ENCODE data around the gene CHAT. TPM values are rescaled to one million over a fixed set of nuclear protein-coding genes. Genes with fewer than 3 reads are reported as not detected.

Gene CHAT
- total RNA-seq: under 1 TPM; 0.59 to 0.82 TPM
- long read RNA-seq: 0 reads

DNA sequence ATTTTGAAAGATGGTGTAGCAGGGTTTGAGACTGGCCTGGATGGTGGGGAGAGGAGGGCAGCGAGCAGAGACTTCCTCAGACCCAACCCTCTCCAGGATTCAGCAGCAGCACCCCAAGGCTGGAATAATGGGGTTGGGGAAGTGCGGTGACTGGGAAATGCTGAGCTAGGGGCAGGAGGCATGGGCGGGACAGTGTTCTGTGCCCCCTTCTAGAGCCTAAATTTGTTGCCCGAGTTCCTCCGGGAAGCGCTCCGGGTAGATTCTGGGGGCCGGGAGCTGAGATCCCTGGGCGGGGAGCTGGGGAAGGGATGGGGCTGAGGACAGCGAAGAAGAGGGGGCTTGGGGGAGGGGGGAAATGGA is at the start of gene CHAT:
TSS of gene CHAT (plus strand) at position 156 of the 360 bp plus-strand sequence. CDS start at position 309, 153 bp downstream.
- DNase-seq: no peak
- intact Hi-C loops (cut with DNase I, micrococcal nuclease): no loop called here
- no peak for ATAC-seq

DNA sequence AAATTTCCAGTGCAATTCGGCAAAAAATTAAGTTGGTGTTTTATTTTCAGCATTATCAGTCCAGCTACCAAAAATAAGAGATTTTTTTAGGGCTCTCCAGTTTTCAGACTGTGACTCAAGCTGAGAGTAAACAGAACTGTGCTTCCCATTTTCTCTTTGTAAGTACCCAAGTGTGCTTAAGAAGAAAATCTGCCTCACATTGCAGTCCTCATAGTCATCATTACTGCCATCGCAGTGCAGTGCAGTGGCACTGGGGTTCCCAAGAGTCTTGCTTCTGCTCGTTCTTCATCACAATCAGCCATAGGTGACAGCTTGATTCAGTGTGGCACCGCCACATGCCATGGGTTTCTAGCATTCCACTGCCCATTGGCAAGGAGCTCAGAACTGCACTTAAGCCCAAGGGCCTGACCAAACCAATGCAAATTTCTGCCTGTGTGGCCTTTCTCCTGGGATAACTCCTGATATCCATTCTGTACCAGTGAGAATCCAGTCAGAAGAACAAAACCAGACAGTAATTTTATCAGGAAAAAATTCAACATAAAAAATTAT is 49.3 kb upstream of the CHAT start:
- no peak for ATAC-seq
- intact Hi-C loops (cut with DNase I, micrococcal nuclease): no loop called here
- DNase-seq: no peak

DNA sequence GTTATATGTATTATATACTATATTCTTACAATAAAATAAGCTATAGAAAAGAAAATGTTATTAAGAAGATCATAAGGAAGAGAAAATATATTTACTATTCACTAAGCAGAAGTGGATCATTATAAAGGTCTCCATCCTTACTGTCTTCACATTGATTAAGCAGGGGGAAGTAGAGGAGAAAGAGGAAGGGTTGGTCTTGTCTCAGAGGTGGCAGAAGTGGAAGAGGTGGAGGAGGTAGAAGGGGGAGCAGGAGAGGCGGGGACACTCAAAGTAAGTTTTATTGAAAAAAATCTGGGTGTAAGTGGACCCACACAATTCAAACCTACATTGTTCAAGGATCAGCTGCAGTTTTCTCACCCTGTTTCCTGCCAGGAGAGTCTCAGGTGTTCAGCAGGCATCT is 46.0 kb upstream of the CHAT start:
- intact Hi-C loops (cut with DNase I, micrococcal nuclease): no loop called here
- DNase-seq (no peak), ATAC-seq (no peak)

DNA sequence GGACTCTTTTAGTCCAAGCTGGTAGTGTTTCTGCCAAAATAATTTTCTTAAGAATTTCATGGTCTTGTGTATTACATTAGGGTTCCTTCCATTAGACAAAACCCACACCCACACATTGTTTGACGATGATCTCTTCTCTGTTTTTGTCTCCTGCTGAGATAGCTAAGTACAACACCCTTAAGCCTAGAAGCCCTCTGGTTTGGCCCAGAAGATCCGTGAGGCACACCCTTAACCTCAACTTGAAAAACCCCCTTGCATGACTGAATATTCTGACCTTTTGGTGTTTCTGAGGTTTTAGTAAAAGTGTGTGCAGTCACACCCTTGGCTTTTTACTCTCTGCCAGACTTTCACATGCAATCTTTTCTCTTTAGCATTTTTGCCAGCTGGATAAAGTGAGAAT is 45.6 kb upstream of the CHAT start:
- ATAC-seq: no peak
- intact Hi-C loops (cut with DNase I, micrococcal nuclease): no loop called here

DNA sequence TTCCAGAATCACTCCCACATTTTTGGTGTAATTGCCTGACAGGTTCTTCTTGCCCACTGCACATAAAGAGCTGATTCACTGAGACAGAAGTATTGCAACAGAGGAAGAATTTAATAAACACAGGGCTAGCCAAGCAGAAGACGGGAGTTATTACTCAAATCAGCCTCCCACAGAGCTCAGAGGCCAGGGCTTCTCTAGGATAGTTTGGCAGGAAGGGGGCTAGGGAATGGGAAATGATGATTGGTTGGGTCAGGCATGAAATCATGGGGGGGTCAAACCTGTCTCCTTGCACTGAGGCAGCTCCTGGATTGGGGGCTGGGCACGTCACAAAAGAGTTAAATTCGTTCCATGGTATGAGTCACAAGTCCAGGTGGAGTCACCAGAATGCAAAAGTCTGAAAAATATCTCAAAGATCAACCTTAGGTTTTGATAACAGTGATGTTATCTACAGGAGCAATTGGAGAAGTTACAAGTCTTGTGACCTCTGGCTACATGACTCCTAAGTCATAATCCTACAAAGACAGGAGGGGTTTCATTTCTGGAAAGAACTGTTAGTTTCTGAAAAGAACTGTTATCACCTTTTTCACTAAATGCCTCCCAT is 44.7 kb upstream of the CHAT start:
- ATAC-seq: no peak

More for the DNA sequence above, 45.6 kb upstream of the CHAT start:
- DNase-seq: no peak

DNA sequence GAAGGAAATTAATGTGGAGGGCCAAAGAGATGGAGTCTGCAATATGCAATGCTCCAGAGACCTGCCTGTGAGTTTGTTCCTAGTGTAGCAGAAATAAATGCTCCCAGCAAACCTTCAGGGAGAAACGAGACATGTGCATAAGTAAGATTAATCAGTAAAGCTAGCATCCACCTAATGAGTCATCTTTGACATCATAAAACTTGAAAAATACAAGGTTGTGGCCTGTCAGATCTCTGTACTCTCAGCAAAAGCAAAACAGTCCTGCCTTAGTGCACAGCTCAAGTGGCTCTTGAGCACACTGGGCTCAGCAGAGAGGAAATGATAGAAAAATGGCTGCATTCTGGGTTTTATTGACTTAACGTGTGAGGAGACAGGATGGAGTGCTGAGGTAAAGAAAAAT is 42.4 kb upstream of the CHAT start:
- ATAC-seq (no peak), DNase-seq (no peak)
- intact Hi-C loops (cut with DNase I, micrococcal nuclease): no loop called here

More for the DNA sequence above, 44.7 kb upstream of the CHAT start:
- intact Hi-C loops (cut with DNase I, micrococcal nuclease): no loop called here
- DNase-seq: no peak

DNA sequence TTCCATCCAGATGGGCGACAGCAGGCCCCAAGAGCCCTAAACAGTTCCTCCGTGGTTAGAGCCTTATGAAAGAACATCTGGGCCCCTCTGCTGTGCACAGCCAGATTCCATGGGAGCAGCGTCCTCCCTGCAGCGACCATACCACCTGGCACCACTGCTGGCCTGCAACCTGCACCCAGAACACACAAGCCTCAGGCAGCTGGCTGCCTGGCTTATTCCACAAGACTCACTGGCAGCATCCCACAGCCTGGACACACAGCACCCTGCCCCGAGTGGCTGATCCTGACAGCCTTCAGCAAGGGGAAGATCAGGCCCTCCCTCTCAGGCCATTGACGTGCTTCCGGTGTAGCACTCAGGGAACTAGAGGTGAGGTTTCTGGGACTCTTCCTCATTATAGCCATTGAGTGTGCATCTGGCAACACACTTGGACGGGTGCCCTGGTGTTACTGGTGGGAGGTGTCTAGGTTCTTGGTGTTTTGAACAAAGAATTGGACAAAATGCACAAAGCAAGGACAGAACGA is 41.2 kb upstream of the CHAT start:
- ATAC-seq (no peak), DNase-seq (no peak)
- intact Hi-C loops (cut with DNase I, micrococcal nuclease): no loop called here

DNA sequence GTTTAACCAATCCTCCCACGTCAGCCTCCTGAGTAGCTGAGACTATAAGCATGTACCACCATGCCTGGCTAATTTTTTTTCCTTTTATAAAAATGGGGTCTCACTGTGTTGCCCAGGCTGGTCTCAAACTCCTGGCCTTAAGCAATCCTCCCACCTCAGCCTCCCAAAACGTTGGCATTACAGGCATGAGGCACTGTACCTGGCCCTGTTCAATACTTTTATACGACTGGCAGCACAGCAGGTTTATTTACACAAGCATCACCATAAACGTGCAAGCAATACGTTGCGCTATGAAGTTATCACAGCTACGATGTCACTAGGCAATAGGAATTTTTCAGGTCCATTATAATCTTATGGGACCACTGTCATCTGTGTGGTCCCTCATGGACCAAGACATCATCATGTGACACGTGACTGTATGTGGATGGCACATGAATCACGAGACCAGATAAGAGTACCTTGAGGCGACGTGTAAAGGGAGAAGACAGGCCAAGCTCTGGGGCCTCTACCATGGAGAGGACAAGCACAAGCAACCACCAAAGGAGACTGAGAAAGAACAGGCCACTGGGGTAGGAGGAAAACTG is 38.3 kb upstream of the CHAT start:
- intact Hi-C loops (cut with DNase I, micrococcal nuclease): no loop called here
- ATAC-seq (no peak), DNase-seq (no peak)

DNA sequence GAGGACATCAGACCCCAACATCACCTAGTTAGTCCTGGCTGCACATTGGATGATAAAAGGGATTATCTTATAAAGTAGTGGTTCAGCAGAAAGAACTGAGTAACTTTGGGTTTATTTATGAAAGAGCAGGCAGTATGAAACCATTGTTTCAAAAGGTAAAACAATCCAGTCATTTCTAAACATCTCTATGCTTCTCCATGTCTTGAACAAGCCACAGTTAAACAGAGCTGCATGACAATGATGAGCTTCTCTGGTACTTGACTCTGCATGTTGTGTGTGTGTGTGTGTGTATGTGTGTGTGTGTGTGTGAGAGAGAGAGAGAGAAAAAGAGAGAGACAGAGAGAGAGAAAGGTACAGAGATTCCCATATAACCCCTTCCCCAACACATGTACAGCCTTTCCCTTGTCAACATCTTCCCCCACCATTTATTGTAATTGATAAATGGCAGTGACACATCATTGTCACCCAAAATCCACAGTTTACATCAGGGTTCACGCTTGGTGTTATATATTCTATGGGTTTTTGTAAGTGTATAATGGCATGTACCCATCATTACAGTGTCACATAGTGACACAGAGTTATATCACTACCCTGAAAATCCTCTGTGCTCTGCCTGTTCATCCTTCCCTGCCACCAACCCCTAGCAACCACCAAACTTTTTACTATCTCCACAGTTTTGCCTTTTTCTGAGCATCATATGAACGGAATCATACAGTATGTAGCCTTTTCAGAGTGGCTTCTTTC is 36.5 kb upstream of the CHAT start:
- intact Hi-C loops (cut with DNase I, micrococcal nuclease): no loop called here
- DNase-seq (no peak), ATAC-seq (no peak)

DNA sequence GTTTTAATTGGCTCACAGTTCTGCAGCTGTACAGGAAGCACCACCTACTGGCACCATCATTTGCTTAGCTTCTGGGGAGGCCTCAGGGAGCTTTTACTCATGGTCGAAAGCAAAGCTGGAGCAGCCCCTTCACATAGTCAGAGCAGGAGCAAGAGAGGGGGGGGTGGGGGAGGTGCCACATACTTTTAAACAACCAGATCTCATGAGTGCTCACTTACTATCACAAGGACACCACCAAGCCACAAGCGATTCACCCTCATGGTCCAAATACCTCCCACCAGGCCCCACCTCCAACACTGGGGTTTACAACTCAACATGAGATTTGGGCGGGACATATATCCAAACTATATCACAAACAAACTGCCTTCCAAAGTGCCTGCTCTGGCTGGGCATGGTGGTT is 35.4 kb upstream of the CHAT start:
- no peak for ATAC-seq
- no peak for DNase-seq
- intact Hi-C loops (cut with DNase I, micrococcal nuclease): no loop called here

DNA sequence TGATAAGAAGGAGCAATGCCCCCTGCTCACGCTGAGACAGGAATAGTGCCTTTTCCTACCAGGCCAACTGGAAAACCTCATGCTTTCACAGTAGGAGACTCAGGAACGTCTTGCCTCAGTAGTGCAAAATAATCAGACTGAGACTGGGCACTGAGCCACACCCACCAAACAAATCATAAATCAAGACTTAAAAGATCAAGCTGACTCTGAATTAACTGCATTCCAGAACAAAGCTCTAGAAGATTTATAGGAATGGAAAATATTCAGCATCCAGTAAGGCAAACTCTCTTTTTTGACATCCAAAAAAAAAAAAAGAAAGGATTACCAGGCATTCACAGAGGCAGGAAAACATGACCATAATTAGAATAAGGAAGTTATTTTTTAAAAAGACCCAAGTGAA is 34.2 kb upstream of the CHAT start:
- ATAC-seq: no peak
- no peak for DNase-seq
- intact Hi-C loops (cut with DNase I, micrococcal nuclease): no loop called here

DNA sequence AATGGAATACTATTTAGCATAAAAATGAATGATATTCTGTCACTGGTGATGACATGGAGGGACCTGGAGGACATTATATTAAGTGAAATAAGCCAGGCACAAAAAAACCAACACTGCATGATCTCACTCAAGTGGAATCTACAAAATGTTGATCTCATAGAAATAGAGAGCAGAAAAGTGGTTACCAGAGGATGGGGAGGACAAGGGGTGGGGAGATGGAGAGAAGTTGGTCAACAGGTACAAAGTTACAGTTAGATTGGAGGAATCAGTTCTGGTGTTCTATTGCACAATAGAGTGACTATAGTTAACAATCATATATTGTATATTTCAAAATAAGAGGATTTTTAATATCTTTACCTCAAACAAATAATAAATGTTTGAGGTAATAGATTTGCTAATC is 28.4 kb upstream of the CHAT start:
- intact Hi-C loops (cut with DNase I, micrococcal nuclease): no loop called here
- ATAC-seq (no peak), DNase-seq (no peak)

DNA sequence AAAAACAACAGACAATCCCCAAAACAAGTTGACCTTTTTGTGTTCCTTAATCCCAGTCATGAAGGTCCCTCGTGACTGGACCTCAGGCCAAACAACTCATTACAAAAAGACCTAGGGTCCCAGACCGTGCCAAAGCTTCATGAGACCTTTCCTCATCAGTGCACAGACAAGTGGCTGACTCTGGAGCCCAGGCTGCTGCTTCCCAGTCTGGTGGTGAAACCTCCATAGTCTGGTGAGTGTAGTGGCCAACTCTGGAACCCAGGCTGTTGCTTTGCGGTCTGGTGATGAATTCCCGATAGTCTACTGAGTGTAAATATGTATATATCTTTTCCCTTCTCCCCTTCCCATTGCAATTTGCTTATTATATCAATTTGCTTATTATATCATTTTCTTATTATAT is 25.9 kb upstream of the CHAT start:
- intact Hi-C loops (cut with DNase I, micrococcal nuclease): no loop called here
- DNase-seq (no peak), ATAC-seq (no peak)

DNA sequence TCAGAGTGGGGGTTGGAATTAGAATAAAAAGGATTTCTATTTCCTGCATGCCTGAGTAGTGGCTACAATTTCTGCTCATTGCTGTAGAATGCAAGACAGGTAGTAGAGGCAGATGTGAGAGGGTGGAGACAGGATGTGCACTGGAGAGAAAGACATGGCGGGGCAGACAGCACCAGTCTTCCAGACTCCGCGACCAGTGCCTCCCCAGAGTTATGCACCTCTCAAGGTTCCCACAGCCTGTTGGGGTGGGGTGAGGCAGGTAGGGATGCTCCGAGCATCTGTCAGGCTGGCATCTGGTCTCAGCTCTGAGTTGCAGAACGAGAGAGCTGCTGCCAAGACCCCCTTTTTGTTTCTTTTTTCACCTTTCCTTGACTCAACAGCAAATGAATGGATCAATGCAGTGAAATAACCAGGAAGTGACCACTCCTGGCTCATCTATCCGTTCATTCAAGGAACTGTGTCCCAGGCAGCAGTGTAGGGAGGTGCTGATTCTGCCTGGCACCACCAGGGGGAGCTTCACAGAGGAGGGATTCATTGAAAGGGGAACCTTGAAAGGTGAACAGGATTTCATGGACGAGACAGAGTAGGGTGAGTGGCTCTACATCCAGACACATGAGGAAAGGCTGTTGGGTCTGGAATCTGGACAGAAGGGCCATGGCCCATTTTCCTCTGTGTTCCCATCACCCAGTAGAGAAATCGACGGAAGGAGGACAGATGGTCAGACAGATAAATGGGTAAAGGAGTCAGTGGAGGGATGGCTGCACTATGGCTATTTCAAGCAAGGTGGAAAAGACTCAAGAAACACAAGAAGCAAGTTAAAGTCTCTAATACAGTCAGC is 20.9 kb upstream of the CHAT start:
- DNase-seq: peak in 1 of 2 donors; percentile 57
- intact Hi-C loops (cut with DNase I, micrococcal nuclease): no loop called here
- peak; percentile 85 for ATAC-seq

DNA sequence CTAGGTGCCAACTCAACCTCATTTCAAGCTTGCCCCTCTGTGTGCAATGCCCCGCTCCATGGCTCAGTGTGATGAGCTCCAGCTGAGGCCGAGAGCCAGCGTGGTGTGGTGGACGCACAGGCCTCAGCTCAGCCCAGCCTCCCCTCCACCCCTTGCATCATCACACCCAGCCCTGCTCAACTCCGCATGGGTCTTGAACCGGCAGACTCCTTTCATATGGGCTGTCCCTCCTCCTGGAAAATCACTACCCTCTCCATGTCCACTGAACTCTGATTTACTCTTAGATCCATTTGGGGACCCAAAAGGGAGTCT is 20.3 kb upstream of the CHAT start:
- intact Hi-C loops (cut with DNase I, micrococcal nuclease): no loop called here
- DNase-seq (no peak), ATAC-seq (no peak)

DNA sequence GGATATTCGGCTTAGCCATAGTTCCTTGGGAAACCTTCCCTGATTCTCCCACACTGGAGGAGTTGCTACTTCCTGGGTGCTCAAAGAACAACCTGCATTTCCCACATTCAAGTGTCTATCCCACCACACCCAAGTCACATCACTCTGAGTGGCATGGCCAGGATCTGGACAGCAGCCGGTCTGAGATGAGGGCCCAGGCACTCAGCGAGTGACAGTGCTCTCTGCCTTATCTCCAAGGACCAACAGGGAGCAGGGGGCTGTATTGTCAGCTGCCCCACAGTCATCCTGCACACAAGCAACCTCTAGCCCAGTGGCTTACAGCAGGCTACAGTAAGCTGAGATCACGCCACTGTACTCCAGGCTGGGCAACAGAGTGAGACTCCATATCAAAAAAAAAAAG is 19.8 kb upstream of the CHAT start:
- DNase-seq: no peak
- ATAC-seq: no peak
- intact Hi-C loops (cut with DNase I, micrococcal nuclease): no loop called here

DNA sequence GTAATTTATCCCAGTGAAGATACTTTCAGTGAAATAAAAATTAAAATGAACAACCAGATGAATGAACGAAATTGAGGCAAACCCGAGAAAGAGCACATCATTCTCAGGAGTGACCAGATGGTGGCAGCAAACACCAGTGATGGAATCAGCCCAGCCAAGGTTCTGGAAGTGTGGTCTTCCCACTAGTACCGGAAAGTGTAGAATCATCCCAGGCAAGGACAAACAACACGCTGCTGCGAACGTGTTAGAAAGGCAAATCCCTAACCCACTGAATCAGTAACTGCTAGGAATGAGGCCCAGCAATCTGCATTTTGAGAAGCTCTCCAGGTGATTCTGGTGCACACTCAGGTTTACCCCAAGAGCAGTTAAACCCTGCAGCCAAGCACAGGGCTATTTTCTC is 19.2 kb upstream of the CHAT start:
- DNase-seq: peak in 1 of 2 donors; percentile 48
- ATAC-seq: peak; percentile 65
- intact Hi-C loops (cut with DNase I, micrococcal nuclease): no loop called here

DNA sequence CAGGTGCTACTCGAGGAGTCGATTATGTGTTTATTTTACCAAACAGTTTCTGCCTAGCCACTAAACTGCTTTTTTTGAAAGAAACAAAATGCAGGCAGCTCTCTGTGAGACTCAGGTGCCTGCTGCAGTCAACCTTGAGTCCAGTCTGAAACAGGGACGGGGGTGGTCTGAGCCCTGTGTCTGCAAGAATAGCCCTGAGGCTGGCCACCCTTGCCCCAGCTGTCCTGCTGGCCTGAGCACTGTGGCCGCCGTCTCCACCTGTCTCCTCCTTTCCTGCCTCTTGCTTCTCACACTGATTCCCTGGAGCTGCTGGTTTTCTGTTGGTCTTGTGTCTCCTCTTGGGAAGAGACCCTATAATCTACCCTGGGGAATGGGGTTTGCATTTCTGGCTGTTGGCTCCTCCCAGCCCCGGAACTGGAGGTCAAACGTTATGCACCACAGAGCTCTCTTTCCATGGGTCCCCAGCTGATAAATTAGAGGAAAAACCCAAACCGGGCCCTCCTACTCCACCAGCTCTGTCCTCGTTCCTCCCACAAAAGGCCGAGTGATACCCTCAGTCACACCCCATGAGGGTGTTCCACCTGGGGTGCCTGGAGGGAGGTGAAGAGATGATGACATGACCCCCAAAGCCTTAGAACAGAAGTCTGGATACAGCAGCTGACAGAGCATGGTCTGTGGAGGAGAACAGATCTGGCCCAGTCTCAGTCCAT is 18.7 kb upstream of the CHAT start:
- intact Hi-C loops (cut with DNase I, micrococcal nuclease): no loop called here
- ATAC-seq (no peak), DNase-seq (no peak)
